Activated naive CD4-positive, alpha-beta T cell treated with anti-CD3 and anti-CD28 coated beads, Interleukin-2, amount 50 U/mL, for 24 hours (primary cell): ENCODE data around the gene OR2Y1.
"Not testable (repeated sequence)": the region's sequence is repeated elsewhere in the genome, so short reads cannot be mapped to it uniquely, and the experiment has no call there.

ENCODE experiments used
- H3K27ac Mint-ChIP-seq: one replicate; pipeline ENCODE4 v1.8.0; 2021; ENCODE audit warnings: mild to moderate bottlenecking, mixed read lengths
- H3K27me3 Mint-ChIP-seq: one replicate; pipeline ENCODE4 v1.8.0; 2021; ENCODE audit warnings: mixed read lengths
- H3K36me3 Mint-ChIP-seq: one replicate; pipeline ENCODE4 v1.8.0; 2021; ENCODE audit warnings: mixed read lengths
- H3K4me1 Mint-ChIP-seq: one replicate; pipeline ENCODE4 v1.8.0; 2021; ENCODE audit warnings: mixed read lengths
- H3K4me3 Mint-ChIP-seq: one replicate; pipeline ENCODE4 v1.8.0; 2021; ENCODE audit warnings: mild to moderate bottlenecking, mixed read lengths
- H3K9me3 Mint-ChIP-seq: one replicate; pipeline ENCODE4 v1.8.0; 2021; ENCODE audit warnings: mixed read lengths

Gene OR2Y1

GRCh38 chr5:180700440-180700839 is 39.4 kb downstream of the OR2Y1 start:
- H3K4me1 Mint-ChIP-seq = peaks cover 14% of the 10 kb centered on the region
- not testable (repeated sequence) for H3K27me3 Mint-ChIP-seq, H3K4me3 Mint-ChIP-seq, H3K36me3 Mint-ChIP-seq, H3K27ac Mint-ChIP-seq, H3K9me3 Mint-ChIP-seq

- Mint-ChIP-seq H3K27ac (no peak overlapping the region), H3K27me3 (no peaks in the 10 kb centered on the region), H3K4me1 (peaks cover 13% of the 10 kb centered on the region), H3K4me3 (no peak overlapping the region), H3K36me3 (peaks cover 5% of the 10 kb centered on the region), H3K9me3 (peaks cover 7% of the 10 kb centered on the region)
Observed at GRCh38 chr5:180699042-180699441, 40.8 kb downstream of the OR2Y1 start.

- H3K4me1 Mint-ChIP-seq = peaks cover 36% of the 10 kb centered on the region
- H3K36me3 Mint-ChIP-seq = peaks cover 5% of the 10 kb centered on the region
- H3K27me3 Mint-ChIP-seq = no peaks in the 10 kb centered on the region
- peaks cover 7% of the 10 kb centered on the region for H3K9me3 Mint-ChIP-seq
- no peak overlapping the region for H3K4me3 Mint-ChIP-seq
- no peak overlapping the region for H3K27ac Mint-ChIP-seq
Observed at GRCh38 chr5:180696116-180696515, 43.7 kb downstream of the OR2Y1 start.

- H3K4me1 Mint-ChIP-seq = peaks cover 59% of the 10 kb centered on the region
- no peak overlapping the region for H3K27ac Mint-ChIP-seq
- no peaks in the 10 kb centered on the region for H3K36me3 Mint-ChIP-seq
- no peak overlapping the region for H3K4me3 Mint-ChIP-seq
- no peaks in the 10 kb centered on the region for H3K9me3 Mint-ChIP-seq
- no peaks in the 10 kb centered on the region for H3K27me3 Mint-ChIP-seq
Observed at GRCh38 chr5:180692429-180692828, 47.4 kb downstream of the OR2Y1 start.

- H3K9me3 Mint-ChIP-seq = no peaks in the 10 kb centered on the region
- H3K27me3 Mint-ChIP-seq = no peaks in the 10 kb centered on the region
- H3K36me3 Mint-ChIP-seq = no peaks in the 10 kb centered on the region
- H3K4me1 Mint-ChIP-seq = peaks cover 67% of the 10 kb centered on the region
- H3K27ac Mint-ChIP-seq = no peak overlapping the region
- no peak overlapping the region for H3K4me3 Mint-ChIP-seq
Observed at GRCh38 chr5:180691046-180691445, 48.8 kb downstream of the OR2Y1 start.

GRCh38 chr5:180690562-180690961 is 49.3 kb downstream of the OR2Y1 start:
- Mint-ChIP-seq H3K27me3 (no peaks in the 10 kb centered on the region), H3K27ac (peak overlapping the region; percentile 93), H3K4me3 (peak overlapping the region; percentile 23), H3K9me3 (no peaks in the 10 kb centered on the region), H3K4me1 (peaks cover 72% of the 10 kb centered on the region), H3K36me3 (no peaks in the 10 kb centered on the region)

GRCh38 chr5:180689775-180690174 is 50.1 kb downstream of the OR2Y1 start:
- no peaks in the 10 kb centered on the region for H3K27me3 Mint-ChIP-seq
- peak overlapping the region; percentile 79 for H3K4me3 Mint-ChIP-seq
- peak overlapping the region; percentile 93 for H3K27ac Mint-ChIP-seq
- H3K9me3 Mint-ChIP-seq = no peaks in the 10 kb centered on the region
- peaks cover 79% of the 10 kb centered on the region for H3K4me1 Mint-ChIP-seq
- no peaks in the 10 kb centered on the region for H3K36me3 Mint-ChIP-seq
